GM23338 (cell line): ENCODE measurements around the gene CNOT4. TPM values are rescaled to one million over a fixed set of nuclear protein-coding genes. Genes with fewer than 3 reads are reported as not detected.

Experiments
- ATAC-seq: fragments of 200-7000 bp; cut with Tn5 transposase; 3 replicates; pipeline ENCODE4 v1.9.1; 2020
- DNase-seq: peaks from one replicate; pipeline ENCODE4 v3.0.0-alpha.2; 2015; ENCODE audit warnings: low spot score
- H2AFZ ChIP-seq: fragments of 200-600 bp; sonication (generic); 2 replicates; pipeline ENCODE4 v1.8.0; 2016; ENCODE audit warnings: antibody characterized with exemption, mild to moderate bottlenecking, moderate library complexity
- H3F3A ChIP-seq: fragments of 200-600 bp; sonication (generic); replicated peaks from 2 replicates; pipeline ENCODE4 v1.8.0; 2017; ENCODE audit warnings: antibody characterized with exemption, mixed run types, low read depth
- H3K27ac ChIP-seq: fragments of 200-600 bp; sonication (generic); 2 replicates; pipeline ENCODE4 v1.6.1; 2016; ENCODE audit warnings: low read depth
- H3K27me3 ChIP-seq: fragments of 200-600 bp; sonication (generic); 2 replicates; pipeline ENCODE4 v1.8.0; 2016; ENCODE audit warnings: mild to moderate bottlenecking, mixed run types, moderate library complexity; ENCODE audit not compliant: insufficient read depth
- H3K36me3 ChIP-seq: fragments of 200-600 bp; sonication (generic); 2 replicates; pipeline ENCODE4 v1.8.0; 2016; ENCODE audit warnings: mild to moderate bottlenecking; ENCODE audit not compliant: insufficient read depth
- H3K4me1 ChIP-seq: fragments of 200-600 bp; sonication (generic); 2 replicates; pipeline ENCODE4 v1.8.0; 2016; ENCODE audit warnings: mild to moderate bottlenecking, moderate library complexity; ENCODE audit not compliant: insufficient read depth
- H3K4me2 ChIP-seq: fragments of 200-600 bp; sonication (generic); 2 replicates; pipeline ENCODE4 v1.7.1; 2017; ENCODE audit warnings: mixed run types
- H3K4me3 ChIP-seq: fragments of 200-600 bp; sonication (generic); 2 replicates; pipeline ENCODE4 v1.6.1; 2016; ENCODE audit warnings: mixed run types
- H3K79me2 ChIP-seq: fragments of 200-600 bp; sonication (generic); replicated peaks from 2 replicates; pipeline ENCODE4 v1.8.0; 2017; ENCODE audit warnings: mild to moderate bottlenecking; ENCODE audit not compliant: insufficient read depth
- H3K9me2 ChIP-seq: fragments of 200-600 bp; sonication (generic); 2 replicates; pipeline ENCODE4 v1.8.0; 2017; ENCODE audit not compliant: insufficient read depth
- H4K20me1 ChIP-seq: fragments of 200-600 bp; sonication (generic); replicated peaks from 2 replicates; pipeline ENCODE4 v1.8.0; 2017; ENCODE audit warnings: mild to moderate bottlenecking; ENCODE audit not compliant: insufficient read depth
- H3K27ac Mint-ChIP-seq: 2 replicates; pipeline ENCODE4 v1.8.0; 2020; ENCODE audit warnings: inconsistent platforms, mild to moderate bottlenecking, moderate library complexity, mixed read lengths
- H3K27me3 Mint-ChIP-seq: 3 replicates; pipeline ENCODE4 v1.8.0; 2022; ENCODE audit warnings: low read depth, mild to moderate bottlenecking, moderate library complexity, mixed read lengths, inconsistent platforms; ENCODE audit not compliant: insufficient read depth, poor library complexity
- H3K36me3 Mint-ChIP-seq: 3 replicates; pipeline ENCODE4 v1.8.0; 2021; ENCODE audit warnings: low read depth, mild to moderate bottlenecking, inconsistent platforms, moderate library complexity, mixed read lengths
- H3K4me1 Mint-ChIP-seq: 3 replicates; pipeline ENCODE4 v1.8.0; 2020; ENCODE audit warnings: mild to moderate bottlenecking, inconsistent platforms, mixed read lengths
- H3K4me3 Mint-ChIP-seq: 3 replicates; pipeline ENCODE4 v1.8.0; 2021; ENCODE audit warnings: moderate library complexity, mild to moderate bottlenecking, inconsistent platforms, mixed read lengths
- H3K9me3 Mint-ChIP-seq: 3 replicates; pipeline ENCODE4 v1.8.0; 2020; ENCODE audit warnings: moderate library complexity, mild to moderate bottlenecking, inconsistent platforms, mixed read lengths
- EZH2phosphoT487 ChIP-seq: fragments of 200-600 bp; sonication (generic); IDR thresholded peaks from one replicate; pipeline ENCODE4 v1.8.1; 2018; ENCODE audit warnings: antibody characterized with exemption; ENCODE audit not compliant: unreplicated experiment
- JUNB ChIP-seq: IDR thresholded peaks from one replicate; pipeline ENCODE4 v1.6.1; 2016; ENCODE audit warnings: antibody characterized with exemption; ENCODE audit not compliant: unreplicated experiment
- STAT1 ChIP-seq: IDR thresholded peaks from one replicate; pipeline ENCODE4 v1.6.1; 2016; ENCODE audit warnings: antibody characterized with exemption; ENCODE audit not compliant: unreplicated experiment
- ZNF114 ChIP-seq: fragments of 250-450 bp; sonication (Bioruptor Pico); IDR thresholded peaks from 2 replicates; pipeline ENCODE4 v1.5.0; 2020; ENCODE audit warnings: mild to moderate bottlenecking, moderate library complexity
- ZNF331 ChIP-seq: fragments of 250-450 bp; sonication (Bioruptor Pico); IDR thresholded peaks from 2 replicates; pipeline ENCODE4 v1.5.0; 2020; ENCODE audit warnings: low read depth, mild to moderate bottlenecking, moderate library complexity
- polyA plus RNA-seq: library from polyadenylated mRNA; unstranded; fragments of >200 nt; fragmentation: Nextera tagmentation; extraction: Ambion mirVana; gene quantifications from 2 replicates; pipeline ENCODE4 v1.2.1, GENCODE V29; 2016
- total RNA-seq: library from RNA; depleted of rRNA; stranded (reverse); fragments of >200 nt; shearing (Covaris generic); gene quantifications from 2 replicates; pipeline ENCODE4 v1.2.3, GENCODE V29; 2014
- TF ChIP-seq, protein P1 (sequence below): IDR thresholded peaks from 2 replicates; pipeline ENCODE4 v1.6.1; 2016; ENCODE audit warnings: antibody characterized with exemption
- TF ChIP-seq, protein P2 (sequence below): fragments of 250-450 bp; sonication (Bioruptor Pico); IDR thresholded peaks from 2 replicates; pipeline ENCODE4 v1.5.0; 2020; ENCODE audit warnings: mild to moderate bottlenecking, moderate library complexity
- TF ChIP-seq, protein P3 (sequence below): IDR thresholded peaks from one replicate; pipeline ENCODE4 v1.6.1; 2018; ENCODE audit warnings: antibody characterized with exemption; ENCODE audit not compliant: unreplicated experiment

Gene CNOT4
- total and polyA plus RNA-seq, 2 experiments from 2014 or later = 18.9 to 26.2 TPM

DNA sequence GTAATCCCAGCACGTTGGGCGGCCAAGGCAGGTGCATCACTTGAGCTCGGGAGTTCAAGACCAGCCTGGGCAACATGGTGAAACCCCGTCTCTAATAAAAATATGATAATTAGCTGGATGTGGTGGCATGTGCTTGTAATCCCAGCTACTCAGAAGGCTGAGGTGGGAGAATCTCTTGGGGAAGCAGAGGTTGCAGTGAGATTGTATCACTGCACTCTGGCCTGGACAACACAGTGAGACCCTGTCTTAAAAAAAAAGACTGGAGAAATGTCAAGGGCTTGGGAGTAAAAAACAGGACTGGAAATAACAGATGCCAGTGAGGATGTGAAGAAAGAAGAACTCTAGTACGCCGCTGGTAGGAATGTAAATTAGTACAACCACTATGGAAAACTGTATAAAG is 31.1 kb upstream of the CNOT4 start:
- H3K27ac Mint-ChIP-seq = no peak overlapping the region
- no peaks in the 10 kb centered on the region for H3K27me3 Mint-ChIP-seq
- no peaks in the 10 kb centered on the region for H3F3A ChIP-seq
- no peaks in the 10 kb centered on the region for H3K36me3 ChIP-seq
- no peaks in the 10 kb centered on the region for H3K36me3 Mint-ChIP-seq
- H3K4me1 ChIP-seq = no peaks in the 10 kb centered on the region; the same call in 1 of the 2 replicates
- H3K9me2 ChIP-seq = no peaks in the 10 kb centered on the region
- no peak overlapping the region for H2AFZ ChIP-seq
- H3K4me1 Mint-ChIP-seq = peaks cover 3% of the 10 kb centered on the region; the same call in 1 of the 3 replicates
- no peak for DNase-seq
- no peaks in the 10 kb centered on the region for H4K20me1 ChIP-seq
- H3K4me3 ChIP-seq = no peak overlapping the region
- ATAC-seq = no peak
- H3K27ac ChIP-seq = no peak overlapping the region
- H3K27me3 ChIP-seq = no peaks in the 10 kb centered on the region
- H3K79me2 ChIP-seq = no peaks in the 10 kb centered on the region
- TF ChIP-seq, protein P1, sequence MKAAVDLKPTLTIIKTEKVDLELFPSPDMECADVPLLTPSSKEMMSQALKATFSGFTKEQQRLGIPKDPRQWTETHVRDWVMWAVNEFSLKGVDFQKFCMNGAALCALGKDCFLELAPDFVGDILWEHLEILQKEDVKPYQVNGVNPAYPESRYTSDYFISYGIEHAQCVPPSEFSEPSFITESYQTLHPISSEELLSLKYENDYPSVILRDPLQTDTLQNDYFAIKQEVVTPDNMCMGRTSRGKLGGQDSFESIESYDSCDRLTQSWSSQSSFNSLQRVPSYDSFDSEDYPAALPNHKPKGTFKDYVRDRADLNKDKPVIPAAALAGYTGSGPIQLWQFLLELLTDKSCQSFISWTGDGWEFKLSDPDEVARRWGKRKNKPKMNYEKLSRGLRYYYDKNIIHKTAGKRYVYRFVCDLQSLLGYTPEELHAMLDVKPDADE = no peak
- TF ChIP-seq EZH2phosphoT487 = no peak
- no peak overlapping the region for H3K4me2 ChIP-seq
- H3K4me3 Mint-ChIP-seq = no peak overlapping the region
- H3K9me3 Mint-ChIP-seq = no peaks in the 10 kb centered on the region

DNA sequence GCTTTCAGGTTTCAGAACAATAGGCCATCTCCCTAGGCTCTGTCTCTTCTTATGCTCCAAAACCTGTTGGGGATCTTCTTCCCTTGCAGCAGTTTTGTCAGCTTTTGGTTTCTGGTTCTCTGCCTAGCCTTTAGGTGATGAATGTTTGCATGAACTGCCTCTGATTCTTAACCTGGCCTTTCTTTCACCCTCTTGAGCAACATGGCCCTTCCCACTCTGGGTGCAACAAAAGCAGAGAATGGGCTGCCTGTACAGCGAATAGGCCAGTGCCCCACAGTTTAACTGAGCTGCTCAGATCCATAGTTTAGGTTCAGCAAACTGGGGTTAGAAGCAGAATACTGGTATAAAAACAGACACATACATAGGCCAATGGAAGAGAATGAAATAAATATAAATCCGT is 29.7 kb upstream of the CNOT4 start:
- TF ChIP-seq ZNF331 (CRISPR knock-in tag) = no peak
- TF ChIP-seq STAT1 = no peak
- TF ChIP-seq, protein P2, sequence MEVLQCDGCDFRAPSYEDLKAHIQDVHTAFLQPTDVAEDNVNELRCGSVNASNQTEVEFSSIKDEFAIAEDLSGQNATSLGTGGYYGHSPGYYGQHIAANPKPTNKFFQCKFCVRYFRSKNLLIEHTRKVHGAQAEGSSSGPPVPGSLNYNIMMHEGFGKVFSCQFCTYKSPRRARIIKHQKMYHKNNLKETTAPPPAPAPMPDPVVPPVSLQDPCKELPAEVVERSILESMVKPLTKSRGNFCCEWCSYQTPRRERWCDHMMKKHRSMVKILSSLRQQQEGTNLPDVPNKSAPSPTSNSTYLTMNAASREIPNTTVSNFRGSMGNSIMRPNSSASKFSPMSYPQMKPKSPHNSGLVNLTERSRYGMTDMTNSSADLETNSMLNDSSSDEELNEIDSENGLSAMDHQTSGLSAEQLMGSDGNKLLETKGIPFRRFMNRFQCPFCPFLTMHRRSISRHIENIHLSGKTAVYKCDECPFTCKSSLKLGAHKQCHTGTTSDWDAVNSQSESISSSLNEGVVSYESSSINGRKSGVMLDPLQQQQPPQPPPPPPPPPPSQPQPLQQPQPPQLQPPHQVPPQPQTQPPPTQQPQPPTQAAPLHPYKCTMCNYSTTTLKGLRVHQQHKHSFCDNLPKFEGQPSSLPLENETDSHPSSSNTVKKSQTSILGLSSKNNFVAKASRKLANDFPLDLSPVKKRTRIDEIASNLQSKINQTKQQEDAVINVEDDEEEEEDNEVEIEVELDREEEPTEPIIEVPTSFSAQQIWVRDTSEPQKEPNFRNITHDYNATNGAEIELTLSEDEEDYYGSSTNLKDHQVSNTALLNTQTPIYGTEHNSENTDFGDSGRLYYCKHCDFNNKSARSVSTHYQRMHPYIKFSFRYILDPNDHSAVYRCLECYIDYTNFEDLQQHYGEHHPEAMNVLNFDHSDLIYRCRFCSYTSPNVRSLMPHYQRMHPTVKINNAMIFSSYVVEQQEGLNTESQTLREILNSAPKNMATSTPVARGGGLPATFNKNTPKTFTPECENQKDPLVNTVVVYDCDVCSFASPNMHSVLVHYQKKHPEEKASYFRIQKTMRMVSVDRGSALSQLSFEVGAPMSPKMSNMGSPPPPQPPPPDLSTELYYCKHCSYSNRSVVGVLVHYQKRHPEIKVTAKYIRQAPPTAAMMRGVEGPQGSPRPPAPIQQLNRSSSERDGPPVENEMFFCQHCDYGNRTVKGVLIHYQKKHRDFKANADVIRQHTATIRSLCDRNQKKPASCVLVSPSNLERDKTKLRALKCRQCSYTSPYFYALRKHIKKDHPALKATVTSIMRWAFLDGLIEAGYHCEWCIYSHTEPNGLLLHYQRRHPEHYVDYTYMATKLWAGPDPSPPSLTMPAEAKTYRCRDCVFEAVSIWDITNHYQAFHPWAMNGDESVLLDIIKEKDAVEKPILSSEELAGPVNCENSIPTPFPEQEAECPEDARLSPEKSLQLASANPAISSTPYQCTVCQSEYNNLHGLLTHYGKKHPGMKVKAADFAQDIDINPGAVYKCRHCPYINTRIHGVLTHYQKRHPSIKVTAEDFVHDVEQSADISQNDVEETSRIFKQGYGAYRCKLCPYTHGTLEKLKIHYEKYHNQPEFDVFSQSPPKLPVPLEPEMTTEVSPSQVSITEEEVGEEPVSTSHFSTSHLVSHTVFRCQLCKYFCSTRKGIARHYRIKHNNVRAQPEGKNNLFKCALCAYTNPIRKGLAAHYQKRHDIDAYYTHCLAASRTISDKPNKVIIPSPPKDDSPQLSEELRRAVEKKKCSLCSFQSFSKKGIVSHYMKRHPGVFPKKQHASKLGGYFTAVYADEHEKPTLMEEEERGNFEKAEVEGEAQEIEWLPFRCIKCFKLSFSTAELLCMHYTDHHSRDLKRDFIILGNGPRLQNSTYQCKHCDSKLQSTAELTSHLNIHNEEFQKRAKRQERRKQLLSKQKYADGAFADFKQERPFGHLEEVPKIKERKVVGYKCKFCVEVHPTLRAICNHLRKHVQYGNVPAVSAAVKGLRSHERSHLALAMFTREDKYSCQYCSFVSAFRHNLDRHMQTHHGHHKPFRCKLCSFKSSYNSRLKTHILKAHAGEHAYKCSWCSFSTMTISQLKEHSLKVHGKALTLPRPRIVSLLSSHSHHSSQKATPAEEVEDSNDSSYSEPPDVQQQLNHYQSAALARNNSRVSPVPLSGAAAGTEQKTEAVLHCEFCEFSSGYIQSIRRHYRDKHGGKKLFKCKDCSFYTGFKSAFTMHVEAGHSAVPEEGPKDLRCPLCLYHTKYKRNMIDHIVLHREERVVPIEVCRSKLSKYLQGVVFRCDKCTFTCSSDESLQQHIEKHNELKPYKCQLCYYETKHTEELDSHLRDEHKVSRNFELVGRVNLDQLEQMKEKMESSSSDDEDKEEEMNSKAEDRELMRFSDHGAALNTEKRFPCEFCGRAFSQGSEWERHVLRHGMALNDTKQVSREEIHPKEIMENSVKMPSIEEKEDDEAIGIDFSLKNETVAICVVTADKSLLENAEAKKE = no peak
- TF ChIP-seq, protein P3, sequence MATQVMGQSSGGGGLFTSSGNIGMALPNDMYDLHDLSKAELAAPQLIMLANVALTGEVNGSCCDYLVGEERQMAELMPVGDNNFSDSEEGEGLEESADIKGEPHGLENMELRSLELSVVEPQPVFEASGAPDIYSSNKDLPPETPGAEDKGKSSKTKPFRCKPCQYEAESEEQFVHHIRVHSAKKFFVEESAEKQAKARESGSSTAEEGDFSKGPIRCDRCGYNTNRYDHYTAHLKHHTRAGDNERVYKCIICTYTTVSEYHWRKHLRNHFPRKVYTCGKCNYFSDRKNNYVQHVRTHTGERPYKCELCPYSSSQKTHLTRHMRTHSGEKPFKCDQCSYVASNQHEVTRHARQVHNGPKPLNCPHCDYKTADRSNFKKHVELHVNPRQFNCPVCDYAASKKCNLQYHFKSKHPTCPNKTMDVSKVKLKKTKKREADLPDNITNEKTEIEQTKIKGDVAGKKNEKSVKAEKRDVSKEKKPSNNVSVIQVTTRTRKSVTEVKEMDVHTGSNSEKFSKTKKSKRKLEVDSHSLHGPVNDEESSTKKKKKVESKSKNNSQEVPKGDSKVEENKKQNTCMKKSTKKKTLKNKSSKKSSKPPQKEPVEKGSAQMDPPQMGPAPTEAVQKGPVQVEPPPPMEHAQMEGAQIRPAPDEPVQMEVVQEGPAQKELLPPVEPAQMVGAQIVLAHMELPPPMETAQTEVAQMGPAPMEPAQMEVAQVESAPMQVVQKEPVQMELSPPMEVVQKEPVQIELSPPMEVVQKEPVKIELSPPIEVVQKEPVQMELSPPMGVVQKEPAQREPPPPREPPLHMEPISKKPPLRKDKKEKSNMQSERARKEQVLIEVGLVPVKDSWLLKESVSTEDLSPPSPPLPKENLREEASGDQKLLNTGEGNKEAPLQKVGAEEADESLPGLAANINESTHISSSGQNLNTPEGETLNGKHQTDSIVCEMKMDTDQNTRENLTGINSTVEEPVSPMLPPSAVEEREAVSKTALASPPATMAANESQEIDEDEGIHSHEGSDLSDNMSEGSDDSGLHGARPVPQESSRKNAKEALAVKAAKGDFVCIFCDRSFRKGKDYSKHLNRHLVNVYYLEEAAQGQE = no peak
- TF ChIP-seq, protein P1 = no peak
- no peak for TF ChIP-seq ZNF114 (CRISPR knock-in tag)
- TF ChIP-seq JUNB = no peak
- H3K27me3 Mint-ChIP-seq = no peaks in the 10 kb centered on the region
- peak overlapping the region; percentile 90 for H2AFZ ChIP-seq
- H3K27me3 ChIP-seq = no peaks in the 10 kb centered on the region
- no peaks in the 10 kb centered on the region for H3K36me3 Mint-ChIP-seq
- H3K79me2 ChIP-seq = no peaks in the 10 kb centered on the region
- DNase-seq = no peak
- no peaks in the 10 kb centered on the region for H3K9me2 ChIP-seq
- no peak overlapping the region for H3K4me2 ChIP-seq
- no peak overlapping the region for H3K27ac ChIP-seq
- H3K36me3 ChIP-seq = no peaks in the 10 kb centered on the region
- no peak overlapping the region for H3K27ac Mint-ChIP-seq
- H4K20me1 ChIP-seq = no peaks in the 10 kb centered on the region
- H3K4me1 Mint-ChIP-seq = peaks cover 3% of the 10 kb centered on the region; the same call in 1 of the 3 replicates
- peak; percentile 60; the same call in 2 of the 3 replicates for ATAC-seq
- no peaks in the 10 kb centered on the region for H3F3A ChIP-seq
- no peak overlapping the region for H3K4me3 ChIP-seq
- no peaks in the 10 kb centered on the region for H3K9me3 Mint-ChIP-seq
- no peak overlapping the region for H3K4me3 Mint-ChIP-seq
- H3K4me1 ChIP-seq = no peaks in the 10 kb centered on the region; the same call in 1 of the 2 replicates
